GM12872 (cell line): ENCODE data around the gene PADI2.

Experiments
- TF ChIP-seq, protein P1 (sequence below): IDR thresholded peaks from 3 replicates; pipeline ENCODE4 v1.5.1; 2011; ENCODE audit warnings: low read depth, mild to moderate bottlenecking, low read length, moderate library complexity; ENCODE audit not compliant: insufficient read depth

PADI2 gene

GRCh38 chr1:17061486-17061885 is 57.8 kb downstream of the PADI2 start:
- TF ChIP-seq, protein P1, sequence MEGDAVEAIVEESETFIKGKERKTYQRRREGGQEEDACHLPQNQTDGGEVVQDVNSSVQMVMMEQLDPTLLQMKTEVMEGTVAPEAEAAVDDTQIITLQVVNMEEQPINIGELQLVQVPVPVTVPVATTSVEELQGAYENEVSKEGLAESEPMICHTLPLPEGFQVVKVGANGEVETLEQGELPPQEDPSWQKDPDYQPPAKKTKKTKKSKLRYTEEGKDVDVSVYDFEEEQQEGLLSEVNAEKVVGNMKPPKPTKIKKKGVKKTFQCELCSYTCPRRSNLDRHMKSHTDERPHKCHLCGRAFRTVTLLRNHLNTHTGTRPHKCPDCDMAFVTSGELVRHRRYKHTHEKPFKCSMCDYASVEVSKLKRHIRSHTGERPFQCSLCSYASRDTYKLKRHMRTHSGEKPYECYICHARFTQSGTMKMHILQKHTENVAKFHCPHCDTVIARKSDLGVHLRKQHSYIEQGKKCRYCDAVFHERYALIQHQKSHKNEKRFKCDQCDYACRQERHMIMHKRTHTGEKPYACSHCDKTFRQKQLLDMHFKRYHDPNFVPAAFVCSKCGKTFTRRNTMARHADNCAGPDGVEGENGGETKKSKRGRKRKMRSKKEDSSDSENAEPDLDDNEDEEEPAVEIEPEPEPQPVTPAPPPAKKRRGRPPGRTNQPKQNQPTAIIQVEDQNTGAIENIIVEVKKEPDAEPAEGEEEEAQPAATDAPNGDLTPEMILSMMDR, result no peak

DNA sequence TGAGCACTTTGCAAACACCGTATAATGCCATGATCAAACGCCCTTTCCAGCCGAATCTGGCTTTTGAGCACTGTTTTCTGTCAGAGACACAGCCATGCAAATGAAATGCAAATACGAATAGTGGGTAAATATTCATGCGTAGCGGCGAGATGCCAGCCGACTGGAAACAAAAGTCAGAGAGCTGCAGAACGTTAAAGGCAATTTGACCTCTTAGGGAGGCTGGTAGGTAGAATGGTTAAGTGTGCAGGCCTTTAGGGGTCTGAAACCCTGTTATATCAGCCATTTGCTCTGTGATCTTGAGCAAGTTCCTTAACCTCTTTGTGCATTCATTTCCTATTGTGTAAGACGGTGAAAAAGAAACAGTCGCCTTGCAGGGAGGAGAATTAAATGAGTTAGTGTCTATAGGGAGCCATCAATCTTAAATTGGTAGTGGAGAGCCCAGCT is 58.9 kb downstream of the PADI2 start:
- TF ChIP-seq, protein P1, result no peak

- TF ChIP-seq, protein P1, result peak; percentile 92
Measured at GRCh38 chr1:17059391-17060305, 59.6 kb downstream of the PADI2 start.

GRCh38 chr1:17056551-17056950 is 62.7 kb downstream of the PADI2 start:
- TF ChIP-seq, protein P1, result no peak

DNA sequence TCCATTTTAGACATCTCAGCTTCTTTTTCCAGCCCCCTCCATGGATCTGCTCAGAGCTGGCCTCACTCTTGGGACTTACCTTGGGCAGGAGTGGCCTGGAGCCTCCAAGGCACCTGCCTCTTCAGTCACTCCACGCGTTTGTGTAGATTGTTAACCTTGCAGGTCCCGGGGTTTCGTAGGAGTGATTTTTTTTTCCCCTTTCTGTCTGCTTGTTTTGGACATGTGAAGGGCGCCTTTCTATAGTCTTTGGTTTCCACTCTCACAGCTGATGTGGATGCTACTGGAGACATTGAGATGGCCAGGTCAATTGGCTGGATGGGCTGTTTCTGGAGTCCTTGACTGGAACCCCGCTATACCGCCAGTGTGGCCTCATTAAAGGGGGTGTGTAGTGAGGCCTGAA is 63.5 kb downstream of the PADI2 start:
- TF ChIP-seq, protein P1, result no peak

DNA sequence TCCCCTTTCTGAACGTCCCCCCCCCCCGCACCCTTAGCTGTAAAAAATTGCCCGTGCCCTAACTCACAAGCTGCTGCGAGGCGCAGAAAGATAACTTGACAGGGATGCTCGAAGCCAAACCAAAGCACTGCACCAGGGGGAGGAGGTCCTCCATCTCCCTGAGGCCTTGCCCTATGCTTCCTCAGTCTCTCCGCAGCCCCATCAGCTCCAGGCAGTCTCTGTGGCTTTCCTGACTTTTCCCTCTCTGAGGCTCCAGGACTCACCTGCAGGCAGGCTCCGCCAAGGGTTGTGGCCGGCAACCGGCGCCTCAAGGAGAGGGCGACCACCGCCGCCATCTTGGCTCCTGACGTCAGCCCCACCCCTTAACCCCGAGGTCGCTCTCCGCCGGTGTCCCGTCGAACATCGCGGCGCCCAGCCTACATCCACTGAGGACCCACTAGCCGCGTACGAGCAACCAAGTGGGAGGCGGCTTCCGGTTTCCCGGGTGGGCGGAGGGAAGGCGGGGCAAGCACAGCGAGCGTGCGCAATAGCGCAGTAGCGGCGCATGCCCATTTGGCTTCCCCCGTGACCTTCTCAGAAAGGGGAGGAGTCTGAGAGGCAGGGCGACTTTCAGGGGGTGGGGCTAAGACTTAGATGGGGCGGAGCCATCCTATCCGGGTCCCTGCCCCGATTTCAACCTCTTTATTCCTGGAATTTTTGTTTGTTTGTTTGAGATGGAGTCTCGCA is 65.4 kb downstream of the PADI2 start, which contains the start of gene SDHB:
Gene SDHB (minus strand): TSS at position 348 of the 726 bp plus-strand sequence. CDS start 13 bp downstream, at position 335.
- TF ChIP-seq, protein P1, result no peak

GRCh38 chr1:17053086-17053684 is 66.1 kb downstream of the PADI2 start:
- TF ChIP-seq, protein P1, result no peak
